ENCODE data around the gene ANKIB1. TPM values are rescaled to one million over a fixed set of nuclear protein-coding genes. Genes with fewer than 3 reads are reported as not detected.

Gene ANKIB1
- total RNA-seq, 1 experiment from 2014 or later: 30.8 TPM

DNA sequence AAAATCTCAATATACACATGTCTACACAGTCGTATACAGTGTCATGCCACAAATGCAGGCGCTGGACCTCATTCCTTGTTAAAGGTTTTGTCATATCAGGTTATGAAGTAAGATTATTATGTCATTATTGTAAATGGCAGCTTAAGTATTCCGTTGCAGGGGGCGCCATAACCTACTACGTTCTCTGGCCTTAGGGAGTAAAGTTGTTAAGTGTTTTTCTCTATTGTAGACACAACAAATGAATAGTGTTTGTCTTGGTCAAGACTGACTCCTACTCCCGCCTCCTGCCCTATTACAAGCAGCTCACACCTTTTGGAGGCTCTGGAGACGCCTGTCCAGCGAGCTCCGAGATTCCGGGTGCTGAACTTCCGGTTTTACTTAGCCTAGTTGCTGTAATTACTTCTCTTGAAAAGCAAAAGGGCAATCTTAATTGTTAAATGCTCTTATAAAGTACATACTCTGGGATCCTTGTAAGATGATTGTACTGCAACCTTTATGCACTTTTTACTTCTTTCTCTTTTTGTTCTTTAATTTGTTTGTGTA is 202.5 kb downstream of the ANKIB1 start:
- DNase-seq (ENCODE audit: low read depth): peak; percentile 23

Other genes starting within 250 kb of the ANKIB1 start
- 52.5 and 52.6 TPM in 2 replicates for gene CYP51A1, start 111.5 kb upstream of the ANKIB1 start, total RNA-seq (2014; rRNA removed; shearing (Covaris generic))
- gene LRRD1, start 66.8 kb upstream of the ANKIB1 start, total RNA-seq (2014; rRNA removed; shearing (Covaris generic)): 0.17 TPM in 1 of 2 replicates, not detected in the other
- gene KRIT1, start 60 bp upstream of the ANKIB1 start, total RNA-seq (2014; rRNA removed; shearing (Covaris generic)): 18.8 and 26.8 TPM in 2 replicates
- gene GATAD1, start 201.5 kb downstream of the ANKIB1 start, total RNA-seq (2014; rRNA removed; shearing (Covaris generic)): 17.6 and 19.9 TPM in 2 replicates
- gene ERVW-1, start 232.0 kb downstream of the ANKIB1 start, total RNA-seq (2014; rRNA removed; shearing (Covaris generic)): not detected in 2 replicates